Gastroesophageal sphincter (tissue), 3 donors: ENCODE data around the gene MADD.

Experiments used
- CTCF ChIP-seq, 4 experiments: fragments of 200-600 bp in 2 of 4; fragments of 450-650 bp in 2 of 4; sonication (generic) in 1 of 4; IDR thresholded peaks; one replicate each; pipeline ENCODE4 v1.5.1; 2017 to 2019; ENCODE audit warnings: antibody characterized with exemption in 4 of 4, mild to moderate bottlenecking in 2 of 4, moderate library complexity in 2 of 4
- POLR2A ChIP-seq, 2 donors: fragments of 450-650 bp; IDR thresholded peaks; one replicate each; pipeline ENCODE4 v1.6.1; 2017; ENCODE audit warnings: antibody characterized with exemption in 2 of 2, mild to moderate bottlenecking in 2 of 2, moderate library complexity in 1 of 2

- no peak for TF ChIP-seq POLR2A (IDR thresholded peaks at IDR 0.05)
- no peak for TF ChIP-seq CTCF (IDR thresholded peaks at IDR 0.05)
Measured at GRCh38 chr11:47333526-47333845, 63.6 kb downstream of the MADD start.
